ENCODE results near the gene STON2. TPM values are rescaled to one million over a fixed set of nuclear protein-coding genes. Genes with fewer than 3 reads are reported as not detected.

The STON2 gene
- total and polyA plus RNA-seq, 2 of the 8 experiments (the other 6 are each of a cell fraction or from before 2014, with no cell fraction given), result 8.9 to 50.0 TPM

DNA sequence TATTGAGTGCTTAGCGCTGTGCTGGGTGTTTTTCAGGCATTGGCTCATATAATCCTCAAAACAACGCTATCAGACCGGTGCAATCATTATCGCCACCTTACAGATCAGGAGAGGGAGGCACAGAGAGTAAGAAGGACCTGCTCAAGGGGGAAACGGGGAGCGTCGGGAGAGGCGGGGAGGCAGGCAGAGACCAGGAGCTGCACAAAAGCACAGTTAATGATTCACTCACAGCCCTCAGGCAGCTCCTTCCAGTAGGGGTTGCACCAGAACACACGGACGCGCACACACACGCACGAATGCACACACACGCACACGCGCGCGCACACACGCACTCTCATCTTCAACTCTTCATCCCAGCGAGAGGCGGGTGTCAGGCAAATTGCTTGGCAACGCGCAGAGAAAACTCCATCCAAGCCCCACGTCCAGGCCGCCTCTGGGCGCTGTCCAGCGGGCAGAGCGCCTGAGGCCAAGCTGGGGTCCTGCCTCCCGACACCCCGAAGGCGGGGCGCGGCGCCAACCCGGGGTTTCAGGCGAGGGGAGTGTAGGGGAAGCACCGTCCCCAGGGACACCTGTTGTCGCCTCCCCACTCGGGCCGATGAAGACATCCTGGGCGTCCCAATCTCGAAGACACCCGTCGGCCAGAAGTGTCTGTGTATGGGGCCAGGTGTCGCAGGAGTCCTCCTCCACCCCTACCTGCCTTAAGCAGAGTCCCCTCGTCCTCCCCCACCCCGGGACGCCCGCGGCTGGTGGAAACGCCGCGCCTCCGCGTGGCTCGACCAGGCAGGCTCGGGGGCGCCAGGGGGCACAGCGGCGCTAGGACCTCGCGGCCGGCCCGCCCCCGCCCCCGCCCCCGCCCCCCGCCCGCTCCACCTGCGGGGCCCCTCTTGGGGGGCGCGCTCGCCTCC, 35.5 kb upstream of the STON2 start (continued):
- peak; percentile 67 for TF ChIP-seq KDM4A (IDR thresholded peaks at IDR 0.05; ENCODE audit: low read depth, low read length, severe bottlenecking)
- no peak for TF ChIP-seq CHD1 (IDR thresholded peaks at IDR 0.05; ENCODE audit: low read depth, low read length)
- peak; percentile 52 for TF ChIP-seq ASH2L (IDR thresholded peaks at IDR 0.05; ENCODE audit: low read length)
- peak; percentile 61 for TF ChIP-seq SAP30 (IDR thresholded peaks at IDR 0.05; ENCODE audit: insufficient read depth, insufficient replicate concordance, low read length)
- 0 out of 2 replicates have a peak, but pooled peaks have one; percentile 1 for TF ChIP-seq FOSL1 (IDR thresholded peaks at IDR 0.05; ENCODE audit: insufficient read depth, low read depth, low read length)
- no peak for TF ChIP-seq EGR1 (IDR thresholded peaks at IDR 0.05; ENCODE audit: borderline replicate concordance, low read depth, low read length)

Data from H1 (cell line).